ENCODE data around the gene CBX2. TPM values are rescaled to one million over a fixed set of nuclear protein-coding genes. Genes with fewer than 3 reads are reported as not detected.

Gene CBX2
- polyA plus RNA-seq, 1 of the 3 experiments (the other 2 are of a cell fraction), result 22.4 TPM

DNA sequence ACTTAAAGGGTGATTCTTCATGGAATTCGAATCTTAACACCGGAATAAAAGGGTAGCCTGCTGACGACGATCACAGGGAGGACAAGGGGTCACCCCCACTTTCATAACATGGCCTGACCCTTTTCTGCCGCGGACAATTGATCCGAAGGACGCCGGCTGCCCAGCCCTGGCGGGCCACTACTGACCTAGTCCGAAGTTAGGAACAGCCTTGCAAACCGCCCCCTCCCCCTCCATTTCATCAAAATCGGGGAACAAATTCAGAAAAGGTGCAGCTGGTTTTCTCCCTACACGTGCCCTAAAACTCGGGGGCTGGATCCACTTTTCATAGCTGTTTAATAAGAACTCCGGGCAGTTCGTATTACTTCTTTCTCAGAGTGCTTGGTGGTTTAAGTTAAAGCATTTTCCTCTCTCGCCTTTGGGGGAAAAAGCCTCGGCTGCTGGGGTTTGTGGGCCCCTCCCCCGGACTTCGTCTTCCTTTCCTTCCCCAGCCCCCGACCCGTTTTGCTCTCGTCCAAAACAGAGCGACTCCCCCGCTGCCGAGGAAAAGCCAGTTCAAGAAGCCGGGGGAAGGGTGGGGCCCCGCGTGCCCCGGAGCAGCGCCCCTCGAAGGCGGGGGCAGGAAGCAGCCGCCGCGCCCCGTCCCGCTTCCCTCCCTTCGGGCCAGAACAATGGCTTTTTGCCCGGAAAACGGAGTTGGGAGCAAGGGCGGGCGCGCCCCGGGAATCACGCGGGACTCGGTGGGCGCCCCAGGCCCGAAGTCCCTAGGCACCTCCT, 641 bp upstream of the CBX2 start:
- DNase-seq, result no peak
- no peaks in the 10 kb centered on the region for H3K9me3 ChIP-seq
- H3K27ac ChIP-seq (ENCODE audit: low read depth in 2 of 2, low read length in 1 of 2), result peak overlapping the region in 1 of 2 experiments; percentile 80; a peak in 2 of 4 replicates
- peak overlapping the region; percentile 74 for H3K4me2 ChIP-seq
- CTCF ChIA-PET, result interaction anchor here (0.6 to 6.6 kb wide), 17 partner anchors 10 to 231 kb away, joined by 3 to 82 read pairs (median 4); partner anchors contain the start of gene CBX4
- peaks cover 18% of the 10 kb centered on the region; the same call in 1 of the 2 replicates for H4K20me1 ChIP-seq (ENCODE audit: insufficient read depth)
- peaks cover 27% of the 10 kb centered on the region for H3K27me3 ChIP-seq (ENCODE audit: insufficient read depth)
- POLR2A ChIA-PET, result interaction anchor here (1.1 to 2.1 kb wide), 5 partner anchors 10 to 62 kb away, joined by 3 to 10 read pairs (median 5); partner anchors contain the start of genes CBX4 and CBX8
- peaks cover 11% of the 10 kb centered on the region for H3F3A ChIP-seq (replicated peaks; ENCODE audit: insufficient read depth)
- H3K4me1 ChIP-seq (ENCODE audit: control insufficient read depth in 1 of 2, insufficient read depth in 2 of 2, low read depth in 1 of 2, low read length in 1 of 2), result peaks cover 0 to 20% of the 10 kb centered on the region in 2 experiments; a peak in 3 of 4 replicates
- H2AFZ ChIP-seq (ENCODE audit: low read depth), result peak overlapping the region; percentile 88
- H3K79me2 ChIP-seq (ENCODE audit: insufficient read depth), result peaks cover 36% of the 10 kb centered on the region
- H3K4me3 ChIP-seq (ENCODE audit: low read depth in 2 of 2, low read length in 1 of 2), result peak overlapping the region; percentile 62 to 64
- H3K36me3 ChIP-seq (replicated peaks in 1 of 2; ENCODE audit: control insufficient read depth in 1 of 2, insufficient read depth in 2 of 2, low read length in 1 of 2), result peaks cover 5 to 27% of the 10 kb centered on the region in 2 experiments
- peak overlapping the region; percentile 63; the same call in 1 of the 2 replicates for H3K9ac ChIP-seq
- no peaks in the 10 kb centered on the region for H3K9me2 ChIP-seq
- WGBS (ENCODE audit: low lambda C conversion rate), result 24% methylated on average over 51 of the region's 51 CpGs
- TF ChIP-seq RCOR1 (IDR thresholded peaks at IDR 0.05; ENCODE audit: low read length) (peak; percentile 50; the same call in 1 of the 2 replicates), TEAD4 (IDR thresholded peaks at IDR 0.05; ENCODE audit: borderline replicate concordance, insufficient read depth) (no peak), MXI1 (IDR thresholded peaks at IDR 0.05; ENCODE audit: low read depth, low read length) (no peak; the same call in 1 of the 2 replicates), RXRA (IDR thresholded peaks at IDR 0.05; ENCODE audit: borderline replicate concordance, low read depth) (no peak), YY1 (IDR thresholded peaks at IDR 0.05; ENCODE audit: low read depth) (peak; percentile 50; the same call in 1 of the 2 replicates), SIN3A (IDR thresholded peaks at IDR 0.05; ENCODE audit: borderline replicate concordance, low read depth, low read length) (peak; percentile 61; the same call in 1 of the 2 replicates), EZH2phosphoT487 (IDR thresholded peaks at IDR 0.05; ENCODE audit: borderline replicate concordance, low read depth) (no peak), GABPA (IDR thresholded peaks at IDR 0.05; ENCODE audit: low read depth) (peak; percentile 31; the same call in 1 of the 2 replicates), RFX5 (IDR thresholded peaks at IDR 0.05; ENCODE audit: low read length) (no peak), NFIC (IDR thresholded peaks at IDR 0.05; ENCODE audit: borderline replicate concordance) (0 out of 2 replicates have a peak, but pooled peaks have one; percentile 43), MEF2A (IDR thresholded peaks at IDR 0.05; ENCODE audit: borderline replicate concordance, low read depth) (no peak), RAD21 (IDR thresholded peaks at IDR 0.05; ENCODE audit: low read length) (no peak), FOXM1 (IDR thresholded peaks at IDR 0.05; ENCODE audit: low read depth) (0 out of 2 replicates have a peak, but pooled peaks have one; percentile 62), ELF1 (IDR thresholded peaks at IDR 0.05) (no peak), TAF1 (IDR thresholded peaks at IDR 0.05; ENCODE audit: borderline replicate concordance, low read depth, low read length) (peak; percentile 61; the same call in 1 of the 2 replicates), NRF1 (IDR thresholded peaks at IDR 0.05; ENCODE audit: low read depth, low read length) (no peak), SMC3 (IDR thresholded peaks at IDR 0.05; ENCODE audit: low read depth, low read length) (no peak), EP300 (IDR thresholded peaks at IDR 0.05; ENCODE audit: borderline replicate concordance in 1 of 2, low read depth in 1 of 2, low read length in 1 of 2) (no peak), CHD2 (IDR thresholded peaks at IDR 0.05; ENCODE audit: low read length, partially characterized antibody) (peak; percentile 65), TCF12 (IDR thresholded peaks at IDR 0.05) (no peak), GATA2 (CRISPR knock-in tag; IDR thresholded peaks at IDR 0.05) (no peak), FOSL2 (IDR thresholded peaks at IDR 0.05; ENCODE audit: borderline replicate concordance, low read depth) (no peak)
- TF ChIP-seq, protein P1, sequence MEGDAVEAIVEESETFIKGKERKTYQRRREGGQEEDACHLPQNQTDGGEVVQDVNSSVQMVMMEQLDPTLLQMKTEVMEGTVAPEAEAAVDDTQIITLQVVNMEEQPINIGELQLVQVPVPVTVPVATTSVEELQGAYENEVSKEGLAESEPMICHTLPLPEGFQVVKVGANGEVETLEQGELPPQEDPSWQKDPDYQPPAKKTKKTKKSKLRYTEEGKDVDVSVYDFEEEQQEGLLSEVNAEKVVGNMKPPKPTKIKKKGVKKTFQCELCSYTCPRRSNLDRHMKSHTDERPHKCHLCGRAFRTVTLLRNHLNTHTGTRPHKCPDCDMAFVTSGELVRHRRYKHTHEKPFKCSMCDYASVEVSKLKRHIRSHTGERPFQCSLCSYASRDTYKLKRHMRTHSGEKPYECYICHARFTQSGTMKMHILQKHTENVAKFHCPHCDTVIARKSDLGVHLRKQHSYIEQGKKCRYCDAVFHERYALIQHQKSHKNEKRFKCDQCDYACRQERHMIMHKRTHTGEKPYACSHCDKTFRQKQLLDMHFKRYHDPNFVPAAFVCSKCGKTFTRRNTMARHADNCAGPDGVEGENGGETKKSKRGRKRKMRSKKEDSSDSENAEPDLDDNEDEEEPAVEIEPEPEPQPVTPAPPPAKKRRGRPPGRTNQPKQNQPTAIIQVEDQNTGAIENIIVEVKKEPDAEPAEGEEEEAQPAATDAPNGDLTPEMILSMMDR (IDR thresholded peaks at IDR 0.05), result peak; percentile 75
- TF ChIP-seq, protein P2, sequence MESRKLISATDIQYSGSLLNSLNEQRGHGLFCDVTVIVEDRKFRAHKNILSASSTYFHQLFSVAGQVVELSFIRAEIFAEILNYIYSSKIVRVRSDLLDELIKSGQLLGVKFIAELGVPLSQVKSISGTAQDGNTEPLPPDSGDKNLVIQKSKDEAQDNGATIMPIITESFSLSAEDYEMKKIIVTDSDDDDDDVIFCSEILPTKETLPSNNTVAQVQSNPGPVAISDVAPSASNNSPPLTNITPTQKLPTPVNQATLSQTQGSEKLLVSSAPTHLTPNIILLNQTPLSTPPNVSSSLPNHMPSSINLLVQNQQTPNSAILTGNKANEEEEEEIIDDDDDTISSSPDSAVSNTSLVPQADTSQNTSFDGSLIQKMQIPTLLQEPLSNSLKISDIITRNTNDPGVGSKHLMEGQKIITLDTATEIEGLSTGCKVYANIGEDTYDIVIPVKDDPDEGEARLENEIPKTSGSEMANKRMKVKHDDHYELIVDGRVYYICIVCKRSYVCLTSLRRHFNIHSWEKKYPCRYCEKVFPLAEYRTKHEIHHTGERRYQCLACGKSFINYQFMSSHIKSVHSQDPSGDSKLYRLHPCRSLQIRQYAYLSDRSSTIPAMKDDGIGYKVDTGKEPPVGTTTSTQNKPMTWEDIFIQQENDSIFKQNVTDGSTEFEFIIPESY (IDR thresholded peaks at IDR 0.05; ENCODE audit: borderline replicate concordance, low read depth), result no peak
- TF ChIP-seq, protein P3, sequence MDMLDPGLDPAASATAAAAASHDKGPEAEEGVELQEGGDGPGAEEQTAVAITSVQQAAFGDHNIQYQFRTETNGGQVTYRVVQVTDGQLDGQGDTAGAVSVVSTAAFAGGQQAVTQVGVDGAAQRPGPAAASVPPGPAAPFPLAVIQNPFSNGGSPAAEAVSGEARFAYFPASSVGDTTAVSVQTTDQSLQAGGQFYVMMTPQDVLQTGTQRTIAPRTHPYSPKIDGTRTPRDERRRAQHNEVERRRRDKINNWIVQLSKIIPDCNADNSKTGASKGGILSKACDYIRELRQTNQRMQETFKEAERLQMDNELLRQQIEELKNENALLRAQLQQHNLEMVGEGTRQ (IDR thresholded peaks at IDR 0.05; ENCODE audit: borderline replicate concordance, low read depth, low read length), result no peak
- TF ChIP-seq, protein P4, sequence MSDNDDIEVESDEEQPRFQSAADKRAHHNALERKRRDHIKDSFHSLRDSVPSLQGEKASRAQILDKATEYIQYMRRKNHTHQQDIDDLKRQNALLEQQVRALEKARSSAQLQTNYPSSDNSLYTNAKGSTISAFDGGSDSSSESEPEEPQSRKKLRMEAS (IDR thresholded peaks at IDR 0.05; ENCODE audit: low read depth), result peak; percentile 74
- TF ChIP-seq, protein P5, sequence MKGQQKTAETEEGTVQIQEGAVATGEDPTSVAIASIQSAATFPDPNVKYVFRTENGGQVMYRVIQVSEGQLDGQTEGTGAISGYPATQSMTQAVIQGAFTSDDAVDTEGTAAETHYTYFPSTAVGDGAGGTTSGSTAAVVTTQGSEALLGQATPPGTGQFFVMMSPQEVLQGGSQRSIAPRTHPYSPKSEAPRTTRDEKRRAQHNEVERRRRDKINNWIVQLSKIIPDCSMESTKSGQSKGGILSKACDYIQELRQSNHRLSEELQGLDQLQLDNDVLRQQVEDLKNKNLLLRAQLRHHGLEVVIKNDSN (IDR thresholded peaks at IDR 0.05; ENCODE audit: borderline replicate concordance, low read depth), result no peak

All from SK-N-SH (cell line).